ENCODE measurements around the gene INPP5A. TPM values are rescaled to one million over a fixed set of nuclear protein-coding genes. Genes with fewer than 3 reads are reported as not detected.

INPP5A gene
- total RNA-seq, 1 donor from 2014 or later = 29.5 TPM

DNA sequence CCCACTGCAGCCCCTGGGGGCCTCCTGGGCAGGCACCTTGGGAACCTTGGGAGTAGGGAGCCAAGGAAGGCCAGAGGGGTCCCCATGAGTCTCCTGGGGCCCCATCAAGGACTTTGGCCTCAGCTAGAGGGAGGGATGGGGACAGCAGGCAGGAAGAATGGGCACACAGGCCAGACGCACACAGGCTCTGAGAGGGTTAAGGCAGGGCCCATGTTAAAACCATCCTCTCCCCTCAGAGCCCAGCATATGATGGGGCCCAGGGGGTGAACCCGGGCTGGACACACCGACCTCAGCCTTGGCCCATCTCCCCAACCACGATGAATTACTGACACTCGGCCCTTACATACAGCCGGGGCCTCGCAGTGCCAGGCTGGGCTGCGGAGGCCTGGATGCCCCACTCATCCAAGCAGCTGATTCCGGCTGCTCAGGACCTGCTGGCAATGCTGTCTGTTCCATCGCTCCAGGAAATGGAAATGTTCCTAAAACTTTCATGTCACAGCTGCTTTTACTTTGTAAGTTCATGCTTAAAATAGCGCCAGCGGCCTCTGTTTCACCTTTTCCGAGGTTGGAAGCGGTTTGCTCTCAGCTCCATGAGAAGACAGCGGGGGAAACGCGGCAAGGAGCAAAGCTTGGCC is 17.3 kb upstream of the INPP5A start:
- H3K4me3 ChIP-seq (ENCODE audit: low read depth, low read length) = no peak overlapping the region
- H3K36me3 ChIP-seq (ENCODE audit: control insufficient read depth, insufficient read depth, low read length) = no peaks in the 10 kb centered on the region
- FAIRE-seq (no peak), DNase-seq (ENCODE audit: low read depth) (no peak)
- H3K27me3 ChIP-seq (ENCODE audit: control insufficient read depth, insufficient read depth, low read length) = peaks cover 13% of the 10 kb centered on the region
- TF ChIP-seq, protein P1, sequence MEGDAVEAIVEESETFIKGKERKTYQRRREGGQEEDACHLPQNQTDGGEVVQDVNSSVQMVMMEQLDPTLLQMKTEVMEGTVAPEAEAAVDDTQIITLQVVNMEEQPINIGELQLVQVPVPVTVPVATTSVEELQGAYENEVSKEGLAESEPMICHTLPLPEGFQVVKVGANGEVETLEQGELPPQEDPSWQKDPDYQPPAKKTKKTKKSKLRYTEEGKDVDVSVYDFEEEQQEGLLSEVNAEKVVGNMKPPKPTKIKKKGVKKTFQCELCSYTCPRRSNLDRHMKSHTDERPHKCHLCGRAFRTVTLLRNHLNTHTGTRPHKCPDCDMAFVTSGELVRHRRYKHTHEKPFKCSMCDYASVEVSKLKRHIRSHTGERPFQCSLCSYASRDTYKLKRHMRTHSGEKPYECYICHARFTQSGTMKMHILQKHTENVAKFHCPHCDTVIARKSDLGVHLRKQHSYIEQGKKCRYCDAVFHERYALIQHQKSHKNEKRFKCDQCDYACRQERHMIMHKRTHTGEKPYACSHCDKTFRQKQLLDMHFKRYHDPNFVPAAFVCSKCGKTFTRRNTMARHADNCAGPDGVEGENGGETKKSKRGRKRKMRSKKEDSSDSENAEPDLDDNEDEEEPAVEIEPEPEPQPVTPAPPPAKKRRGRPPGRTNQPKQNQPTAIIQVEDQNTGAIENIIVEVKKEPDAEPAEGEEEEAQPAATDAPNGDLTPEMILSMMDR (IDR thresholded peaks at IDR 0.05; ENCODE audit: insufficient read depth, low read length, severe bottlenecking) = no peak

- DNase-seq (ENCODE audit: low read depth) = no peak
- TF ChIP-seq, protein P1 (IDR thresholded peaks at IDR 0.05; ENCODE audit: insufficient read depth, low read length, severe bottlenecking) = no peak
- no peak overlapping the region for H3K4me3 ChIP-seq (ENCODE audit: low read depth, low read length)
- H3K36me3 ChIP-seq (ENCODE audit: control insufficient read depth, insufficient read depth, low read length) = no peaks in the 10 kb centered on the region
- peaks cover 11% of the 10 kb centered on the region for H3K27me3 ChIP-seq (ENCODE audit: control insufficient read depth, insufficient read depth, low read length)
- FAIRE-seq = no peak
These were observed 16.5 kb upstream of the INPP5A start for GRCh38 chr10:132521041-132521465.

- H3K27me3 ChIP-seq (ENCODE audit: control insufficient read depth, insufficient read depth, low read length) = peaks cover 7% of the 10 kb centered on the region
- DNase-seq (ENCODE audit: low read depth) (no peak), FAIRE-seq (no peak)
- TF ChIP-seq, protein P1 (IDR thresholded peaks at IDR 0.05; ENCODE audit: insufficient read depth, low read length, severe bottlenecking) = no peak
- H3K36me3 ChIP-seq (ENCODE audit: control insufficient read depth, insufficient read depth, low read length) = no peaks in the 10 kb centered on the region
- no peak overlapping the region for H3K4me3 ChIP-seq (ENCODE audit: low read depth, low read length)
These were observed 16.0 kb upstream of the INPP5A start for GRCh38 chr10:132521466-132522102.

DNA sequence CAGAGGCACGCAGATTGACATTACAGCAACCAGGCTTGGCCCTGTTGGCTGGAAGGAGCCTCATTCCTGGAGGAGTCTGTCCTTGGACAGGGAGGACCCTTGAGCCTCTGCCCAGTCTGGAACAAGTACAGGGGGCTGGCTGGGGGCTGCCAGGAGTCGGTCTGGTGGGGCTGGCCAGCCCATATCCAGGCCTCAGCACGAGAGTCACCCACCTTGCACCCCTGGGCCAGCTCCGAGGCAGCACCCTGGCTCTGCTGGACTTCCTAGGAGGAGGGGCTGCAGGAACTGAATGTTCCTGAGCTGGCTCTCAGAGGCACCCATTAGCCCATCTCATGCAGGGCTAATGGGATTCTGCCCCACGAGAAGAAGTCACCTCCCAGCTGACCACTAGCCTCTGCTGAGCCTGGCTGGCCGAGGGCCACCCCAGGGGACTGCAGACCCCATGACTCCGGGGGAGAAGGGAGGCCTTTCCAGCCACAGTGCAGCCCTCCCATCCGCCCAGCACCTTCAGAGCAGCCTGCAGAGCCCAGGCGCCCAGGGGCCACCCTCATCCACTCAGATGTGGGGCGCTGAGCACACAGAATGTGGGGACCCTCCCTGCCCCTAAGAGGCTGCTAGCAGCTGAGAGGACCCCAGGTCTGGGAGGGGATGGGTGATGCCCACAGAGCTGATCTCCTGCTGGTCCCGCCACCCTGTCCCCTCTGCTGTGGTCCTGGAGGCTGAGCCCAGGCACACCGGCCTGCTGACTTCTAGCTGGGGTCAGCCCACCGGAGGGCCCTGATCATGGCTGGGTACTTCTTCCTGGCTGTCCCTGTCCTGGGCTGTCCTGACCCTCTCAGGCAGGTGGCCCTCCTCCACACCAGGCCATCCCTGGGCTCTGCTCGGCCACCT is 14.8 kb upstream of the INPP5A start:
- Histone ChIP-seq H3K27me3 (ENCODE audit: control insufficient read depth, insufficient read depth, low read length) (peaks cover 9% of the 10 kb centered on the region), H3K36me3 (ENCODE audit: control insufficient read depth, insufficient read depth, low read length) (no peaks in the 10 kb centered on the region), H3K4me3 (ENCODE audit: low read depth, low read length) (no peak overlapping the region)
- no peak for DNase-seq (ENCODE audit: low read depth)
- TF ChIP-seq, protein P1 (IDR thresholded peaks at IDR 0.05; ENCODE audit: insufficient read depth, low read length, severe bottlenecking) = no peak
- FAIRE-seq = no peak

GRCh38 chr10:132523561-132524442 is 13.8 kb upstream of the INPP5A start:
- Histone ChIP-seq H3K27me3 (ENCODE audit: control insufficient read depth, insufficient read depth, low read length) (peaks cover 9% of the 10 kb centered on the region), H3K36me3 (ENCODE audit: control insufficient read depth, insufficient read depth, low read length) (no peaks in the 10 kb centered on the region), H3K4me3 (ENCODE audit: low read depth, low read length) (no peak overlapping the region)
- TF ChIP-seq, protein P1 (IDR thresholded peaks at IDR 0.05; ENCODE audit: insufficient read depth, low read length, severe bottlenecking) = no peak
- FAIRE-seq (no peak), DNase-seq (ENCODE audit: low read depth) (no peak)

Measured in bronchial epithelial cell (primary cell).